HK-2 (cell line): ENCODE results near the gene COL23A1.
A peak's percentile ranks its signal among the peaks of the same experiment; 100 is the strongest.
"Not testable (repeated sequence)": the region's sequence is repeated elsewhere in the genome, so short reads cannot be mapped to it uniquely, and the experiment has no call there.

Experiments used
- DNase-seq: peaks from one replicate; pipeline ENCODE4 v3.0.0-alpha.2; 2018; ENCODE audit not compliant: unreplicated experiment

COL23A1 gene

GRCh38 chr5:178208540-178209227, 381.5 kb downstream of the COL23A1 start:
- DNase-seq, result no peak

GRCh38 chr5:178207917-178208280, 382.3 kb downstream of the COL23A1 start:
- DNase-seq, result no peak

- no peak for DNase-seq
These were observed 382.8 kb downstream of the COL23A1 start for GRCh38 chr5:178207183-178207916.

GRCh38 chr5:178206166-178207101, 383.8 kb downstream of the COL23A1 start:
- DNase-seq, result no peak

GRCh38 chr5:178205749-178206047, 384.5 kb downstream of the COL23A1 start:
- DNase-seq, result no peak

GRCh38 chr5:178204935-178205748, 385.1 kb downstream of the COL23A1 start:
- peak; percentile 63 for DNase-seq

- peak; percentile 93 for DNase-seq
These were observed 385.8 kb downstream of the COL23A1 start, which contains the start of gene HNRNPAB for GRCh38 chr5:178204182-178204934. TSS of gene HNRNPAB (plus strand) at chr5:178204533. CDS start at chr5:178204838, 305 bp downstream.

- DNase-seq, result no peak
These were observed 386.5 kb downstream of the COL23A1 start for GRCh38 chr5:178203670-178204181.

GRCh38 chr5:178202541-178202940, 387.7 kb downstream of the COL23A1 start:
- DNase-seq, result no peak

GRCh38 chr5:178201927-178202235, 388.3 kb downstream of the COL23A1 start:
- no peak for DNase-seq

- no peak for DNase-seq
These were observed 388.8 kb downstream of the COL23A1 start for GRCh38 chr5:178201221-178201926.

GRCh38 chr5:178199581-178200434, 390.4 kb downstream of the COL23A1 start:
- no peak for DNase-seq

GRCh38 chr5:178198706-178199105, 391.5 kb downstream of the COL23A1 start:
- DNase-seq, result no peak

GRCh38 chr5:178198151-178198550, 392.0 kb downstream of the COL23A1 start:
- DNase-seq, result not testable (repeated sequence)

- no peak for DNase-seq
These were observed 393.2 kb downstream of the COL23A1 start for GRCh38 chr5:178196986-178197385.

GRCh38 chr5:178196281-178196812, 393.8 kb downstream of the COL23A1 start:
- DNase-seq, result no peak

GRCh38 chr5:178194026-178194425, 396.2 kb downstream of the COL23A1 start:
- DNase-seq, result no peak

- no peak for DNase-seq
These were observed 396.9 kb downstream of the COL23A1 start for GRCh38 chr5:178193251-178193809.
